Fibroblast of skin of abdomen (primary cell): ENCODE results near the gene BUD13.

Experiments used
- DNase-seq: peaks from one replicate; pipeline ENCODE4 v3.0.0-alpha.2; 2013

BUD13 gene

GRCh38 chr11:116716621-116717020 lies 56.2 kb downstream of the BUD13 start:
- DNase-seq = no peak

- DNase-seq = no peak
Observed at GRCh38 chr11:116715383-116715782, 57.4 kb downstream of the BUD13 start.

- DNase-seq = no peak
Observed at GRCh38 chr11:116714902-116715301, 57.9 kb downstream of the BUD13 start.

GRCh38 chr11:116712428-116712827 lies 60.4 kb downstream of the BUD13 start:
- DNase-seq = no peak

GRCh38 chr11:116710762-116711161 lies 62.0 kb downstream of the BUD13 start:
- DNase-seq = no peak

- DNase-seq = no peak
Observed at GRCh38 chr11:116710001-116710674, 62.6 kb downstream of the BUD13 start.

GRCh38 chr11:116707746-116708145 lies 65.0 kb downstream of the BUD13 start:
- no peak for DNase-seq

- no peak for DNase-seq
Observed at GRCh38 chr11:116707161-116707629, 65.6 kb downstream of the BUD13 start.

GRCh38 chr11:116703421-116703820 lies 69.4 kb downstream of the BUD13 start:
- no peak for DNase-seq

GRCh38 chr11:116702772-116703385 lies 69.9 kb downstream of the BUD13 start:
- no peak for DNase-seq

- DNase-seq = no peak
Observed at GRCh38 chr11:116701876-116702275, 70.9 kb downstream of the BUD13 start.

GRCh38 chr11:116701297-116701801 lies 71.4 kb downstream of the BUD13 start:
- DNase-seq = no peak

GRCh38 chr11:116700586-116701220 lies 72.1 kb downstream of the BUD13 start:
- no peak for DNase-seq
